Measurements from ENCODE around the gene MBNL1. TPM values are rescaled to one million over a fixed set of nuclear protein-coding genes. Genes with fewer than 3 reads are reported as not detected.
A peak's percentile ranks its signal among the peaks of the same experiment; 100 is the strongest.

Gene MBNL1
- polyA plus RNA-seq, 1 experiment, result 203 TPM

DNA sequence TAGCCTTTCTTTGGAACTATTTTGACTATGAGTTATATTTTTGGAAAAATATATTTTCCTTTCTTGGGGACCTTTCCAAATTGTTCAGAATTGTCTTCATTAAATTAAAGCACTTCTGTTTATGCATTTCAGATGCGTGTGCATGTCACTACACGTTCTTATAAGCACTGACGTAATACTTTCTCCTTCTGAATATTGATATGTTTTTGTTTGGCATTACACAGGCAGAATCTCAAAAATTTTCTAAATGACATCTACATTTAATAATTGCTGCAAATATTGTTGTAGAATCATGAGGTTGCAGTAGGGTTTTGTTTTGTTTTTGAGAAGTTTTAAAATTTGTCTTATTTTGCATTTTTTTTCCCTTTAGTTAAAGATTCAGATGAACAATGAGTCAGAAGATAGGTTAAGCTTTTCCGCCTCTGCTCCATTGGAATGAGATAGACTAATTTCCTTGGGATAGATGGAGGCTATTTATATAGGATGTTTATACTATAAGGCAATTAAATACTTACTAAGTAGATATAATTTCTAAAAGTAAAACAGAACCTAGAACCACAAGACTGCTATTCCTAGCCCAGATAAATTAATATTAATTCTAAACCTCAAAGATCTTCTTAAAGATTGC, 110.8 kb downstream of the MBNL1 start:
- Histone ChIP-seq H3K36me3 (ENCODE audit: control insufficient read depth, insufficient read depth, low read length) (peaks cover 2% of the 10 kb centered on the region), H3K4me3 (ENCODE audit: low read depth, low read length) (no peak overlapping the region), H3K27me3 (ENCODE audit: control insufficient read depth, insufficient read depth, low read length) (no peaks in the 10 kb centered on the region)
- ChIA-PET POLR2A (no interaction called here), CTCF (no interaction called here)
- TF ChIP-seq, protein P1, sequence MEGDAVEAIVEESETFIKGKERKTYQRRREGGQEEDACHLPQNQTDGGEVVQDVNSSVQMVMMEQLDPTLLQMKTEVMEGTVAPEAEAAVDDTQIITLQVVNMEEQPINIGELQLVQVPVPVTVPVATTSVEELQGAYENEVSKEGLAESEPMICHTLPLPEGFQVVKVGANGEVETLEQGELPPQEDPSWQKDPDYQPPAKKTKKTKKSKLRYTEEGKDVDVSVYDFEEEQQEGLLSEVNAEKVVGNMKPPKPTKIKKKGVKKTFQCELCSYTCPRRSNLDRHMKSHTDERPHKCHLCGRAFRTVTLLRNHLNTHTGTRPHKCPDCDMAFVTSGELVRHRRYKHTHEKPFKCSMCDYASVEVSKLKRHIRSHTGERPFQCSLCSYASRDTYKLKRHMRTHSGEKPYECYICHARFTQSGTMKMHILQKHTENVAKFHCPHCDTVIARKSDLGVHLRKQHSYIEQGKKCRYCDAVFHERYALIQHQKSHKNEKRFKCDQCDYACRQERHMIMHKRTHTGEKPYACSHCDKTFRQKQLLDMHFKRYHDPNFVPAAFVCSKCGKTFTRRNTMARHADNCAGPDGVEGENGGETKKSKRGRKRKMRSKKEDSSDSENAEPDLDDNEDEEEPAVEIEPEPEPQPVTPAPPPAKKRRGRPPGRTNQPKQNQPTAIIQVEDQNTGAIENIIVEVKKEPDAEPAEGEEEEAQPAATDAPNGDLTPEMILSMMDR (IDR thresholded peaks at IDR 0.05; ENCODE audit: insufficient read depth, low read depth, low read length), result no peak
- DNase-seq (ENCODE audit: low read depth), result no peak

DNA sequence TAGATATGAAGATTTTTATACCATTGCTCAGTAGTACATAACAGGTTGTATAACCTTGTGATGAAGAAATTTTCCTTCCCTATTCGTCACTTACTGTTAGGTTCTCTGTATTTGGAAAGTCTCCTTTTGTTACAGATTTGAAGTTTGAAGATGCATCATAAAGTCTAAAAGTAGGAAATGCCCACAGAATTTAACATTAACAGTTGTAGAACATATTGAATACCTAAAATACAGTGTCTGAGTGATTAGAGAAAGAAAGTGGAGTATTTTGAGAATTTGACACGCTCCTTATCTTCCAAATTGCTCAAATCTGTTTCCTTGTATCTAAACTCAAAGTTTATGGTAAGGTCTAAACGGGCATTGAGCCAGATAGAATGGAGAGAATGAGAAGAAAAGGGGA, 111.3 kb downstream of the MBNL1 start:
- CTCF ChIA-PET, result no interaction called here
- DNase-seq (ENCODE audit: low read depth), result no peak
- TF ChIP-seq, protein P1 (IDR thresholded peaks at IDR 0.05; ENCODE audit: insufficient read depth, low read depth, low read length), result no peak
- H3K36me3 ChIP-seq (ENCODE audit: control insufficient read depth, insufficient read depth, low read length), result peaks cover 2% of the 10 kb centered on the region
- POLR2A ChIA-PET, result no interaction called here
- H3K27me3 ChIP-seq (ENCODE audit: control insufficient read depth, insufficient read depth, low read length), result no peaks in the 10 kb centered on the region
- H3K4me3 ChIP-seq (ENCODE audit: low read depth, low read length), result no peak overlapping the region

DNA sequence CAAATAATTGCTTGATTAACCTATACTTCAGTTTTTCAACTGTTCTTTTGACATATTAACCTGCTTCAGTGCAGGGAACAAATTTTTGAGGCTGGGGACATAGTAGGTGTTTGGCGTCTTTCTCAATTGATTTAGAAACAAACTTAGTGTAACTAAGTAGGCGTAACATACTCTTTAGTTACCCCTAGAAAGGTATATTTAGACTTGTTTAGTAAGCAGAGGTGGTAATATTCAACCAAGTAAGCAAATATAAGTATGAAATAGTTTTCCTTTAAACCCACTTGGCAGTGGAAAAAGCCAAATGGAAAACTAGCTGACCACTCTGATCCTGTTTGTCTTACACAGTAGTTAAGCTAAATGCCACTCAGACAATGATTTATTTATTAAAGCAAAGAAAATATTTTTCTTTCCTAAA, 113.2 kb downstream of the MBNL1 start:
- H3K4me3 ChIP-seq (ENCODE audit: low read depth, low read length), result peak overlapping the region; percentile 17; the same call in 1 of the 2 replicates
- TF ChIP-seq, protein P1 (IDR thresholded peaks at IDR 0.05; ENCODE audit: insufficient read depth, low read depth, low read length), result no peak
- peaks cover 2% of the 10 kb centered on the region for H3K36me3 ChIP-seq (ENCODE audit: control insufficient read depth, insufficient read depth, low read length)
- H3K27me3 ChIP-seq (ENCODE audit: control insufficient read depth, insufficient read depth, low read length), result no peaks in the 10 kb centered on the region
- CTCF ChIA-PET, result interaction anchor here (1.1 kb wide), 1 partner anchor 47 kb away, joined by 3 read pairs; no protein-coding TSS in a partner anchor
- POLR2A ChIA-PET, result interaction anchor here (0.7 kb wide), 1 partner anchor 60 kb away, joined by 4 read pairs; no protein-coding TSS in a partner anchor
- DNase-seq (ENCODE audit: low read depth), result no peak

GRCh38 chr3:152382312-152383135, 113.8 kb downstream of the MBNL1 start:
- TF ChIP-seq, protein P1 (IDR thresholded peaks at IDR 0.05; ENCODE audit: insufficient read depth, low read depth, low read length), result no peak
- H3K4me3 ChIP-seq (ENCODE audit: low read depth, low read length), result peak overlapping the region; percentile 17; the same call in 1 of the 2 replicates

DNA sequence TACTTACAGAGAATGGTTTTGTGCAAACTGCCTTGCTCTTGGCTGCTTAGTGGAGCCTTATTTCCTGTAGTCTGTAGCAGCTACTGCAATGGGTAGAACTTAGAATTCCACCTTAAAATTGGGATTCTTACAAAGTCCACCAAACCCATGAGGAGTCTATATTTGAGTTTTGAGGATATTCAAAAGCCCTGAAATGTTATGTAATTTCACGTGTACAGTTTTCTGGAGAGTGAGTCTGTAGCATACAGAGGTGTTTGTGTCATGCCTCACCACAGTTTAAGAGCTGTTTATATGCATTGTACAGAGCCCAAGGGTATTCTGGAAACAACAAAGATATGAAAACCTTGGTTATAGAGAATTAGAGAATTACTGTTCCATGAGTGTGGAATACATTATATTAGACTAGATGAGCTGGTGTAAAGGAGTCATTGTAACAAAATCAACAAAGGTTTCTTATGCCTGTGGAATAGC, 114.4 kb downstream of the MBNL1 start:
- Histone ChIP-seq H3K4me3 (ENCODE audit: low read depth, low read length) (no peak overlapping the region), H3K27me3 (ENCODE audit: control insufficient read depth, insufficient read depth, low read length) (no peaks in the 10 kb centered on the region), H3K36me3 (ENCODE audit: control insufficient read depth, insufficient read depth, low read length) (peaks cover 2% of the 10 kb centered on the region)
- CTCF ChIA-PET, result interaction anchor here (0.6 kb wide), 1 partner anchor 19 kb away, joined by 3 read pairs; no protein-coding TSS in a partner anchor
- TF ChIP-seq, protein P1 (IDR thresholded peaks at IDR 0.05; ENCODE audit: insufficient read depth, low read depth, low read length), result no peak
- POLR2A ChIA-PET, result no interaction called here
- no peak for DNase-seq (ENCODE audit: low read depth)

More at GRCh38 chr3:152382312-152383135, 113.8 kb downstream of the MBNL1 start:
- no peak for DNase-seq (ENCODE audit: low read depth)
- ChIA-PET CTCF (interaction anchor here (0.6 to 1.1 kb wide), 2 partner anchors 18 to 46 kb away, joined by 3 read pairs; no protein-coding TSS in a partner anchor), POLR2A (interaction anchor here (0.7 kb wide), 1 partner anchor 60 kb away, joined by 4 read pairs; no protein-coding TSS in a partner anchor)
- no peaks in the 10 kb centered on the region for H3K27me3 ChIP-seq (ENCODE audit: control insufficient read depth, insufficient read depth, low read length)
- peaks cover 2% of the 10 kb centered on the region for H3K36me3 ChIP-seq (ENCODE audit: control insufficient read depth, insufficient read depth, low read length)

Measured in BJ (cell line).